CD4-positive, alpha-beta T cell (primary cell): ENCODE results near the gene RUNX2. TPM values are rescaled to one million over a fixed set of nuclear protein-coding genes. Genes with fewer than 3 reads are reported as not detected.

Source experiments
- ATAC-seq: fragments of 200-7000 bp; cut with Tn5 transposase; one replicate; pipeline ENCODE4 v1.10.0; 2022; ENCODE audit warnings: mild to moderate bottlenecking; ENCODE audit not compliant: poor library complexity
- CTCF ChIA-PET: fragments of 350-600 bp; sonication (Branson Sonifier 250); formaldehyde crosslinking; loops from one replicate; lab custom pipeline; 2021; ENCODE audit warnings: antibody characterized with exemption, inconsistent platforms; lab: Charles Lee
- POLR2A ChIA-PET: fragments of 350-600 bp; sonication (Branson Sonifier 250); formaldehyde crosslinking; loops from one replicate; lab custom pipeline; 2021; ENCODE audit warnings: antibody characterized with exemption, inconsistent platforms; lab: Charles Lee
- DNase-seq, 14 experiments: peaks; one replicate each; pipeline ENCODE4 v3.0.0-alpha.2; 2013 to 2020; ENCODE audit warnings: mixed read lengths in 2 of 14
- H3K27ac ChIP-seq, 2 donors: one replicate each; pipeline versions ENCODE4 v1.5.1 to v1.7.0; 2013; ENCODE audit warnings: low read length in 2 of 2, low read depth in 1 of 2, mild to moderate bottlenecking in 1 of 2
- H3K27me3 ChIP-seq, 2 experiments: 1 replicate in 1 of 2; 2 replicates in 1 of 2; pipeline versions ENCODE4 v1.6.1 to v1.7.0; 2013; ENCODE audit warnings: low read length in 2 of 2, control low read depth in 1 of 2, mild to moderate bottlenecking in 1 of 2, moderate library complexity in 1 of 2; ENCODE audit not compliant: insufficient read depth in 2 of 2, control insufficient read depth in 1 of 2
- H3K36me3 ChIP-seq: one replicate; pipeline ENCODE4 v1.6.1; 2013; ENCODE audit warnings: low read length, control low read depth; ENCODE audit not compliant: insufficient read depth
- H3K4me1 ChIP-seq: one replicate; pipeline ENCODE4 v1.6.1; 2013; ENCODE audit warnings: low read length, control low read depth; ENCODE audit not compliant: insufficient read depth
- H3K4me3 ChIP-seq: one replicate; pipeline ENCODE4 v1.5.1; 2013; ENCODE audit warnings: mild to moderate bottlenecking, low read length, moderate library complexity
- H3K9me3 ChIP-seq, 2 experiments: 1 replicate in 1 of 2; 2 replicates in 1 of 2; pipeline versions ENCODE4 v1.6.1 to v1.7.0; 2013; ENCODE audit warnings: low read length in 2 of 2, mild to moderate bottlenecking in 2 of 2, control low read depth in 1 of 2, moderate library complexity in 1 of 2; ENCODE audit not compliant: control insufficient read depth in 1 of 2, insufficient read depth in 1 of 2
- H3K27ac Mint-ChIP-seq: one replicate; pipeline ENCODE4 v1.8.0; 2020; ENCODE audit warnings: mixed read lengths
- H3K27me3 Mint-ChIP-seq: one replicate; pipeline ENCODE4 v1.8.0; 2021; ENCODE audit warnings: mixed read lengths
- H3K36me3 Mint-ChIP-seq: one replicate; pipeline ENCODE4 v1.8.0; 2021; ENCODE audit warnings: low read depth, mixed read lengths
- H3K4me1 Mint-ChIP-seq: one replicate; pipeline ENCODE4 v1.8.0; 2021; ENCODE audit warnings: low read depth, mixed read lengths
- H3K4me3 Mint-ChIP-seq: one replicate; pipeline ENCODE4 v1.8.0; 2020; ENCODE audit warnings: mild to moderate bottlenecking, mixed read lengths
- H3K9me3 Mint-ChIP-seq: one replicate; pipeline ENCODE4 v1.8.0; 2020; ENCODE audit warnings: mixed read lengths
- CTCF ChIP-seq: fragments of 200-600 bp; IDR thresholded peaks from one replicate; pipeline ENCODE4 v1.8.0; 2022; ENCODE audit warnings: antibody characterized with exemption, mild to moderate bottlenecking
- intact Hi-C, 2 experiments: fragments of 100-400 bp; cut with DNase I in 1 of 2; cut with micrococcal nuclease in 1 of 2; formaldehyde crosslinking; loops; one replicate each; pipeline versions ENCODE4 v1.15.1 to v1.9.0; 2023 to 2025; cut with DNase I, micrococcal nuclease
- total RNA-seq, 174 experiments: library from RNA in 2 of 174; stranded (reverse) in 2 of 174; gene quantifications; one replicate each; pipeline ENCODE4 v1.2.3 and lab custom pipeline; 2021 to 2026

RUNX2 gene
- total RNA-seq, 2 experiments from 2014 or later, result 17.5 to 18.0 TPM

DNA sequence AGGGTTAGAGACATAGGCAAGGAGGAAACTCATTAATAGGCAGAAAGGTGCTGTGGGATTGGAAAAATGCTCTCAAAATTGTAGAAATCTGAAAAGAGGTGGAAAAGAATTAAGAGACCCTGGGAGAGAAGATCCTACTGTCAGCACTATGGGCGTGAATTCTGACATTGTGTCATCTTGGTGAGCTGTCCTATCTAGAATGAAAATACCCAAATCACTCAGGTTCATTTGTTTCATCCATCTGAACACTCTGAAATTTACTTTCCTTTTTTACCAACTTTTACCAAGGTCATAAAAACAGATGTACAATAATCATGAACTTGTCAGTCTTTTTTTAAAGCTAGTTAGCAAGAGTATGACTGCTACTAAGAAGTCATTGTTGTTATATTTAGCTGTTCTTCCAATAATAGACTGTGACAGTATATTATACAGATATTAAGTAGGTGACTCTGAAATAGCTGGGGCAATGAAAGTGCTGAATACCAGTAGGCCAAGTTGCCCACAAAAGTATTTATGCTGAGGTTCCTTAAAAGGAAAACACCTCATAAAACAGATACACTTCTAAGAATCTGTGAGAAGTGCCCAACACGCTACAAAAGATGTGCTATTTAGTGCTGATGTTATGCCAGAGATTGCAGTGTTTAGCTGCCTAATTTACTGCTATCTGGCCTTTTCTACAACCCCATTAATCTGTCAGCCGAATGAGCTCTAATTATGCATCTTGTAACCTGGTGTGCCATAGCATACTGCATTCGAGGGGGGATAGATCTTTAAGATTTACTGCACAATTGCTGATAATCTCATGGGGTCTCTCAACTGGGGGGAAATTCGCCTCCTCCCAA lies 267.1 kb downstream of the RUNX2 start:
- peaks cover 5% of the 10 kb centered on the region for H3K36me3 Mint-ChIP-seq
- H3K36me3 ChIP-seq, result no peaks in the 10 kb centered on the region
- intact Hi-C loops, result no loop called here
- H3K27ac ChIP-seq, result peak overlapping the region in 1 of 2 donors; percentile 11
- no peak for TF ChIP-seq CTCF
- H3K27ac Mint-ChIP-seq, result no peak overlapping the region
- POLR2A ChIA-PET, result interaction anchor here (1.6 kb wide), 1 partner anchor 9 kb away, joined by 13 read pairs; no protein-coding TSS in a partner anchor
- CTCF ChIA-PET, result interaction anchor here (1.7 kb wide), 1 partner anchor 8 kb away, joined by 6 read pairs; no protein-coding TSS in a partner anchor
- H3K27me3 ChIP-seq, result no peaks in the 10 kb centered on the region
- H3K4me3 ChIP-seq, result no peak overlapping the region
- ATAC-seq (no peak), DNase-seq (no peak)
- H3K4me3 Mint-ChIP-seq, result no peak overlapping the region
- no peaks in the 10 kb centered on the region for H3K27me3 Mint-ChIP-seq
- peaks cover 0 to 10% of the 10 kb centered on the region in 2 experiments for H3K9me3 ChIP-seq
- H3K4me1 ChIP-seq, result peaks cover 17% of the 10 kb centered on the region
- peaks cover 30% of the 10 kb centered on the region for H3K4me1 Mint-ChIP-seq
- peaks cover under 1% of the 10 kb centered on the region for H3K9me3 Mint-ChIP-seq

- no peaks in the 10 kb centered on the region for H3K27me3 Mint-ChIP-seq
- H3K36me3 Mint-ChIP-seq, result peaks cover 9% of the 10 kb centered on the region
- TF ChIP-seq CTCF, result no peak
- intact Hi-C loops, result no loop called here
- peaks cover 3% of the 10 kb centered on the region for H3K9me3 Mint-ChIP-seq
- no peak for DNase-seq
- no peaks in the 10 kb centered on the region for H3K36me3 ChIP-seq
- POLR2A ChIA-PET, result interaction anchor here (1.2 kb wide), 1 partner anchor 10 kb away, joined by 3 read pairs; no protein-coding TSS in a partner anchor
- peaks cover 0 to 16% of the 10 kb centered on the region in 2 experiments for H3K9me3 ChIP-seq
- no peak overlapping the region for H3K4me3 Mint-ChIP-seq
- no peak overlapping the region for H3K27ac Mint-ChIP-seq
- CTCF ChIA-PET, result no interaction called here
- no peaks in the 10 kb centered on the region for H3K27me3 ChIP-seq
- peaks cover 24% of the 10 kb centered on the region for H3K4me1 Mint-ChIP-seq
- no peak overlapping the region for H3K27ac ChIP-seq
- H3K4me1 ChIP-seq, result peaks cover 9% of the 10 kb centered on the region
- ATAC-seq, result no peak
- no peak overlapping the region for H3K4me3 ChIP-seq
These were observed 269.3 kb downstream of the RUNX2 start for GRCh38 chr6:45597424-45597823.

- ChIA-PET CTCF (no interaction called here), POLR2A (interaction anchor here (0.6 kb wide), 1 partner anchor 17 kb away, joined by 3 read pairs; no protein-coding TSS in a partner anchor)
- no peak overlapping the region for H3K27ac Mint-ChIP-seq
- no peak overlapping the region for H3K27ac ChIP-seq
- H3K9me3 Mint-ChIP-seq, result peaks cover 6% of the 10 kb centered on the region
- no peaks in the 10 kb centered on the region for H3K36me3 ChIP-seq
- DNase-seq (no peak), ATAC-seq (no peak)
- no peak overlapping the region for H3K4me3 Mint-ChIP-seq
- no peaks in the 10 kb centered on the region for H3K27me3 Mint-ChIP-seq
- no peaks in the 10 kb centered on the region for H3K27me3 ChIP-seq
- H3K9me3 ChIP-seq, result peaks cover 0 to 16% of the 10 kb centered on the region in 2 experiments
- intact Hi-C loops, result no loop called here
- H3K4me3 ChIP-seq, result no peak overlapping the region
- TF ChIP-seq CTCF, result no peak
- H3K4me1 Mint-ChIP-seq, result peaks cover 24% of the 10 kb centered on the region
- H3K36me3 Mint-ChIP-seq, result peaks cover 9% of the 10 kb centered on the region
- peaks cover 9% of the 10 kb centered on the region for H3K4me1 ChIP-seq
These were observed 270.9 kb downstream of the RUNX2 start for GRCh38 chr6:45599053-45599452.
